HG03520 (cell line): ENCODE data around the gene DNAJC3.

Source experiments
- ATAC-seq: cut with Tn5 transposase; IDR thresholded peaks from one replicate; pipeline ENCODE4 v1.9.1; 2021; ENCODE audit warnings: mild to moderate bottlenecking, moderate library complexity; ENCODE audit not compliant: unreplicated experiment

DNAJC3 gene

GRCh38 chr13:95833719-95834118, 156.8 kb downstream of the DNAJC3 start:
- no peak for ATAC-seq

GRCh38 chr13:95834134-95834765, 157.3 kb downstream of the DNAJC3 start:
- ATAC-seq, result peak; percentile 80

- no peak for ATAC-seq
Observed at GRCh38 chr13:95841894-95842293, 165.0 kb downstream of the DNAJC3 start.

GRCh38 chr13:95842898-95843297, 166.0 kb downstream of the DNAJC3 start:
- no peak for ATAC-seq
